Measurements from ENCODE around the gene DIPK1A. TPM values are rescaled to one million over a fixed set of nuclear protein-coding genes. Genes with fewer than 3 reads are reported as not detected.

DIPK1A gene
- total RNA-seq, 4 donors from 2014 or later, result 11.7 to 17.5 (median 15.1) TPM

GRCh38 chr1:92909321-92909720 lies 51.9 kb downstream of the DIPK1A start:
- no peak overlapping the region for H3K4me3 ChIP-seq (replicated peaks in 1 of 3)
- no peaks in the 10 kb centered on the region for H3K4me1 ChIP-seq
- TF ChIP-seq POLR2A (IDR thresholded peaks at IDR 0.05) (no peak), CTCF (IDR thresholded peaks at IDR 0.05) (no peak)
- intact Hi-C loops (cut with DNase I), result no loop called here
- WGBS, 2 donors, result 86 to 90% methylated on average over 3 of the region's 3 CpGs
- DNase-seq, result no peak
- no peak overlapping the region for H3K27ac ChIP-seq
- no peaks in the 10 kb centered on the region for H3K36me3 ChIP-seq
- H3K9me3 ChIP-seq, result no peaks in the 10 kb centered on the region
- no peaks in the 10 kb centered on the region for H3K27me3 ChIP-seq

GRCh38 chr1:92907949-92908684 lies 53.1 kb downstream of the DIPK1A start:
- WGBS, 2 donors, result 87 to 89% methylated on average over 2 of the region's 2 CpGs
- no peak overlapping the region for H3K27ac ChIP-seq
- no peaks in the 10 kb centered on the region for H3K9me3 ChIP-seq
- intact Hi-C loops (cut with DNase I), result no loop called here
- no peak for DNase-seq
- H3K4me1 ChIP-seq, result no peaks in the 10 kb centered on the region
- TF ChIP-seq POLR2A (IDR thresholded peaks at IDR 0.05) (no peak), CTCF (IDR thresholded peaks at IDR 0.05) (no peak)
- no peaks in the 10 kb centered on the region for H3K36me3 ChIP-seq
- H3K4me3 ChIP-seq (replicated peaks in 1 of 3), result no peak overlapping the region
- H3K27me3 ChIP-seq, result no peaks in the 10 kb centered on the region

GRCh38 chr1:92903765-92904164 lies 57.5 kb downstream of the DIPK1A start:
- WGBS, 2 donors, result 95 to 100% methylated on average over 1 of the region's 1 CpG
- no peaks in the 10 kb centered on the region for H3K36me3 ChIP-seq

GRCh38 chr1:92902406-92902744 lies 58.9 kb downstream of the DIPK1A start:
- H3K36me3 ChIP-seq, result no peaks in the 10 kb centered on the region
- no peak for DNase-seq
- no peaks in the 10 kb centered on the region for H3K4me1 ChIP-seq
- no peak overlapping the region for H3K27ac ChIP-seq
- H3K27me3 ChIP-seq, result no peaks in the 10 kb centered on the region
- no peak for TF ChIP-seq CTCF (IDR thresholded peaks at IDR 0.05)
- no peak for TF ChIP-seq POLR2A (IDR thresholded peaks at IDR 0.05)
- no peaks in the 10 kb centered on the region for H3K9me3 ChIP-seq
- WGBS, 2 donors, result 83 to 89% methylated on average over 1 of the region's 1 CpG
- intact Hi-C loops (cut with DNase I), result no loop called here
- H3K4me3 ChIP-seq (replicated peaks in 1 of 3), result no peak overlapping the region

More at GRCh38 chr1:92903765-92904164, 57.5 kb downstream of the DIPK1A start:
- H3K27me3 ChIP-seq, result no peaks in the 10 kb centered on the region
- intact Hi-C loops (cut with DNase I), result no loop called here
- DNase-seq, result no peak
- no peak overlapping the region for H3K4me3 ChIP-seq (replicated peaks in 1 of 3)
- H3K27ac ChIP-seq, result no peak overlapping the region
- no peaks in the 10 kb centered on the region for H3K9me3 ChIP-seq
- no peak for TF ChIP-seq CTCF (IDR thresholded peaks at IDR 0.05)
- no peak for TF ChIP-seq POLR2A (IDR thresholded peaks at IDR 0.05)
- no peaks in the 10 kb centered on the region for H3K4me1 ChIP-seq

- Histone ChIP-seq H3K4me3 (replicated peaks in 1 of 3) (no peak overlapping the region), H3K9me3 (no peaks in the 10 kb centered on the region), H3K36me3 (no peaks in the 10 kb centered on the region), H3K4me1 (no peaks in the 10 kb centered on the region), H3K27me3 (no peaks in the 10 kb centered on the region), H3K27ac (no peak overlapping the region)
- DNase-seq, result no peak
- TF ChIP-seq POLR2A (IDR thresholded peaks at IDR 0.05) (no peak), CTCF (IDR thresholded peaks at IDR 0.05) (no peak)
- WGBS, 2 donors, result 83 to 86% methylated on average over 2 to 3 of the region's 3 CpGs
- intact Hi-C loops (cut with DNase I), result no loop called here
Observed at GRCh38 chr1:92901699-92902405, 59.4 kb downstream of the DIPK1A start.

All from thyroid gland (tissue), 4 donors.